ENCODE data around the gene CFAP100. TPM values are rescaled to one million over a fixed set of nuclear protein-coding genes. Genes with fewer than 3 reads are reported as not detected.
A peak's percentile ranks its signal among the peaks of the same experiment; 100 is the strongest.

The CFAP100 gene
- polyA plus RNA-seq, 3 donors, result not detected

GRCh38 chr3:126370606-126371005, 24.1 kb upstream of the CFAP100 start:
- H3K27me3 Mint-ChIP-seq (ENCODE audit: low read depth in 3 of 3), result peaks cover 2 to 5% (median 2%) of the 10 kb centered on the region in 3 donors
- intact Hi-C loops (cut with micrococcal nuclease), result no loop called here
- Histone ChIP-seq H4K20me1 (ENCODE audit: insufficient read depth, low read length) (no peaks in the 10 kb centered on the region), H3K4me1 (ENCODE audit: control insufficient read depth in 1 of 2, insufficient read depth in 2 of 2, low read length in 2 of 2) (no peaks in the 10 kb centered on the region), H3K27ac (ENCODE audit: low read depth in 1 of 2, low read length in 2 of 2) (no peak overlapping the region), H3K36me3 (replicated peaks in 1 of 2; ENCODE audit: control insufficient read depth in 1 of 2, insufficient read depth in 2 of 2, low read length in 2 of 2) (no peaks in the 10 kb centered on the region), H3K79me2 (ENCODE audit: insufficient read depth, low read length) (no peaks in the 10 kb centered on the region), H3K4me2 (replicated peaks; ENCODE audit: extremely low read depth, low read length, poor library complexity, severe bottlenecking) (no peak overlapping the region), H3K27me3 (ENCODE audit: control insufficient read depth in 2 of 2, insufficient read depth in 2 of 2, low read length in 2 of 2) (no peaks in the 10 kb centered on the region), H3K9me3 (replicated peaks in 1 of 2; ENCODE audit: control insufficient read depth in 1 of 2, insufficient read depth in 1 of 2, low read length in 2 of 2) (no peaks in the 10 kb centered on the region), H3K4me3 (replicated peaks in 1 of 3; ENCODE audit: low read depth in 2 of 3, low read length in 3 of 3) (no peak overlapping the region), H3K9ac (ENCODE audit: insufficient read depth, low read length, poor library complexity, severe bottlenecking) (no peak overlapping the region), H2AFZ (ENCODE audit: insufficient read depth, low read depth, low read length, poor library complexity, severe bottlenecking) (no peak overlapping the region)
- peak overlapping the region in 1 of 7 donors; percentile 6 for H3K27ac Mint-ChIP-seq
- H3K4me3 Mint-ChIP-seq, result no peak overlapping the region
- H3K4me1 Mint-ChIP-seq, result peaks cover 2% of the 10 kb centered on the region
- WGBS (ENCODE audit: insufficient coverage), result 98% methylated on average over 5 of the region's 7 CpGs
- no peak for TF ChIP-seq CTCF (IDR thresholded peaks at IDR 0.05)
- H3K9me3 Mint-ChIP-seq, result peaks cover 0 to 3% (median 0%) of the 10 kb centered on the region in 7 donors
- H3K36me3 Mint-ChIP-seq, result no peaks in the 10 kb centered on the region
- DNase-seq, result no peak

GRCh38 chr3:126371096-126371705, 23.5 kb upstream of the CFAP100 start:
- DNase-seq, result no peak
- no peak for TF ChIP-seq CTCF (IDR thresholded peaks at IDR 0.05)
- Histone ChIP-seq H3K4me3 (replicated peaks in 1 of 3; ENCODE audit: low read depth in 2 of 3, low read length in 3 of 3) (no peak overlapping the region), H3K36me3 (replicated peaks in 1 of 2; ENCODE audit: control insufficient read depth in 1 of 2, insufficient read depth in 2 of 2, low read length in 2 of 2) (no peaks in the 10 kb centered on the region), H3K4me2 (replicated peaks; ENCODE audit: extremely low read depth, low read length, poor library complexity, severe bottlenecking) (no peak overlapping the region), H3K9ac (ENCODE audit: insufficient read depth, low read length, poor library complexity, severe bottlenecking) (no peak overlapping the region), H2AFZ (ENCODE audit: insufficient read depth, low read depth, low read length, poor library complexity, severe bottlenecking) (no peak overlapping the region), H3K27ac (ENCODE audit: low read depth in 1 of 2, low read length in 2 of 2) (no peak overlapping the region), H4K20me1 (ENCODE audit: insufficient read depth, low read length) (no peaks in the 10 kb centered on the region), H3K79me2 (ENCODE audit: insufficient read depth, low read length) (no peaks in the 10 kb centered on the region), H3K9me3 (replicated peaks in 1 of 2; ENCODE audit: control insufficient read depth in 1 of 2, insufficient read depth in 1 of 2, low read length in 2 of 2) (no peaks in the 10 kb centered on the region), H3K27me3 (ENCODE audit: control insufficient read depth in 2 of 2, insufficient read depth in 2 of 2, low read length in 2 of 2) (no peaks in the 10 kb centered on the region), H3K4me1 (ENCODE audit: control insufficient read depth in 1 of 2, insufficient read depth in 2 of 2, low read length in 2 of 2) (no peaks in the 10 kb centered on the region)
- H3K27me3 Mint-ChIP-seq (ENCODE audit: low read depth in 3 of 3), result peaks cover under 1 to 5% (median 2%) of the 10 kb centered on the region in 3 donors
- H3K4me3 Mint-ChIP-seq, result no peak overlapping the region
- 95% methylated on average over 16 of the region's 22 CpGs for WGBS (ENCODE audit: insufficient coverage)
- no peaks in the 10 kb centered on the region for H3K36me3 Mint-ChIP-seq
- H3K4me1 Mint-ChIP-seq, result peaks cover 2% of the 10 kb centered on the region
- intact Hi-C loops (cut with micrococcal nuclease), result no loop called here
- H3K27ac Mint-ChIP-seq, result peak overlapping the region in 1 of 7 donors; percentile 17
- H3K9me3 Mint-ChIP-seq, result peaks cover 0 to 3% (median 0%) of the 10 kb centered on the region in 7 donors

Measured in CD14-positive monocyte (primary cell).